Activated T-cell treated with anti-CD3 and anti-CD28 coated beads, Interleukin-2, amount 50 U/mL, for 24 hours (primary cell): ENCODE data around the gene DEFB124.
"Not testable (repeated sequence)": the region's sequence is repeated elsewhere in the genome, so short reads cannot be mapped to it uniquely, and the experiment has no call there.

Source experiments
- DNase-seq: peaks from one replicate; pipeline ENCODE4 v3.0.0-alpha.2; 2020
- H3K27ac Mint-ChIP-seq: 2 replicates; pipeline ENCODE4 v1.8.0; 2020; ENCODE audit warnings: mild to moderate bottlenecking, mixed read lengths
- H3K27me3 Mint-ChIP-seq: 2 replicates; pipeline ENCODE4 v1.8.0; 2020; ENCODE audit warnings: mixed read lengths
- H3K36me3 Mint-ChIP-seq: 2 replicates; pipeline ENCODE4 v1.8.0; 2020; ENCODE audit warnings: low read depth, mixed read lengths
- H3K4me1 Mint-ChIP-seq: 2 replicates; pipeline ENCODE4 v1.8.0; 2020; ENCODE audit warnings: low read depth, mixed read lengths
- H3K4me3 Mint-ChIP-seq: 2 replicates; pipeline ENCODE4 v1.8.0; 2020; ENCODE audit warnings: mild to moderate bottlenecking, moderate library complexity, mixed read lengths
- H3K9me3 Mint-ChIP-seq: 2 replicates; pipeline ENCODE4 v1.8.0; 2020; ENCODE audit warnings: mixed read lengths

Gene DEFB124

GRCh38 chr20:31473331-31474096, 1.4 kb downstream of the DEFB124 start:
- H3K27ac Mint-ChIP-seq = no peak overlapping the region
- peaks cover 51% of the 10 kb centered on the region for H3K27me3 Mint-ChIP-seq
- H3K4me1 Mint-ChIP-seq = peaks cover 13% of the 10 kb centered on the region
- H3K9me3 Mint-ChIP-seq = peaks cover 2% of the 10 kb centered on the region
- H3K4me3 Mint-ChIP-seq = no peak overlapping the region
- no peaks in the 10 kb centered on the region for H3K36me3 Mint-ChIP-seq
- no peak for DNase-seq

- DNase-seq = no peak
- Mint-ChIP-seq H3K36me3 (no peaks in the 10 kb centered on the region), H3K27ac (no peak overlapping the region), H3K27me3 (peaks cover 44% of the 10 kb centered on the region), H3K4me3 (no peak overlapping the region), H3K4me1 (peaks cover 13% of the 10 kb centered on the region), H3K9me3 (peaks cover 2% of the 10 kb centered on the region)
Measured at GRCh38 chr20:31472395-31473330, 2.3 kb downstream of the DEFB124 start.

DNA sequence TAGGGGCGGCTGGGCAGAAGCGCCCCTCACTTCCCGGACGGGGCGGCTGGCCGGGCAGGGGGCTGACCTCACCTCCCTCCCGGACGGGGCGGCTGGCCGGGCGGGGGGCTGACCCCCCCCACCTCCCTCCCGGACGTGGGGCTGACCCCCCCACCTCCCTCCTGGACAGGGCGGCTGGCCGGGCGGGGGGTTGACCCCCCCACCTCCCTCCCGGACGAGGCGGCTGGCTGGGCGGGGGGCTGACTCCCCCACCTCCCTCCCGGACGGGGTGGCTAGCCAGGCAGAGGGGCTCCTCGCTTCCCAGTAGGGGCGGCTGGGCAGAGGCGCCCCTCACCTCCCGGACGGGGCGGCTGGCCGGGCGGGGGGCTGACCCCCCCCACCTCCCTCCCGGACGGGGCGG, 4.0 kb downstream of the DEFB124 start:
- Mint-ChIP-seq H3K27me3 (peaks cover 26% of the 10 kb centered on the region), H3K4me1 (peaks cover 13% of the 10 kb centered on the region)
- DNase-seq, H3K4me3 Mint-ChIP-seq, H3K9me3 Mint-ChIP-seq, H3K36me3 Mint-ChIP-seq, H3K27ac Mint-ChIP-seq: not testable (repeated sequence)

DNA sequence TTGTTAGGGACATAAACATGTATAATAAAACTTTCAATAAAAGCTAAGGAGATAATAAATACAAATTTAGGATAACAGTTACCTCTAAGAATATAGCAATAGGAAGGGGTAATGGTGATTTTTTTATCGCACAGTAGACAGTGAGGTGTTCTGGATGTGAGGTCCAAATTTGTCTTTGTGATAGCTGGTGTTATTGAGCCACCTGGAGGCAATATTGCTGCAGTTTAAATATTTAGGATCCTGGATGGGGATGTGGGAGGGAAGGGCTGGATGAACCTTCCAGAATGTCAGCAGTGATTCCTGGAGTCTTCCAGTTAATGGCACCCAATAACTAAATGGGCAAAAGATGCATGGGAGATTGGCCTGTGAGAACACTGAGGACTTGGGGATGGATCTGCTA, 20.6 kb downstream of the DEFB124 start:
- Mint-ChIP-seq H3K27me3 (peaks cover 20% of the 10 kb centered on the region), H3K36me3 (no peaks in the 10 kb centered on the region), H3K4me3 (no peak overlapping the region), H3K4me1 (no peaks in the 10 kb centered on the region), H3K9me3 (no peaks in the 10 kb centered on the region), H3K27ac (no peak overlapping the region)
- no peak for DNase-seq

GRCh38 chr20:31452575-31452974, 22.4 kb downstream of the DEFB124 start:
- DNase-seq = no peak
- Mint-ChIP-seq H3K4me3 (no peak overlapping the region), H3K27me3 (peaks cover 15% of the 10 kb centered on the region), H3K9me3 (no peaks in the 10 kb centered on the region), H3K4me1 (no peaks in the 10 kb centered on the region), H3K36me3 (no peaks in the 10 kb centered on the region), H3K27ac (no peak overlapping the region)

- no peak overlapping the region for H3K27ac Mint-ChIP-seq
- H3K9me3 Mint-ChIP-seq = no peaks in the 10 kb centered on the region
- no peaks in the 10 kb centered on the region for H3K36me3 Mint-ChIP-seq
- no peak for DNase-seq
- H3K27me3 Mint-ChIP-seq = peaks cover 12% of the 10 kb centered on the region
- H3K4me3 Mint-ChIP-seq = no peak overlapping the region
- H3K4me1 Mint-ChIP-seq = no peaks in the 10 kb centered on the region
Measured at GRCh38 chr20:31449511-31450414, 25.2 kb downstream of the DEFB124 start.

DNA sequence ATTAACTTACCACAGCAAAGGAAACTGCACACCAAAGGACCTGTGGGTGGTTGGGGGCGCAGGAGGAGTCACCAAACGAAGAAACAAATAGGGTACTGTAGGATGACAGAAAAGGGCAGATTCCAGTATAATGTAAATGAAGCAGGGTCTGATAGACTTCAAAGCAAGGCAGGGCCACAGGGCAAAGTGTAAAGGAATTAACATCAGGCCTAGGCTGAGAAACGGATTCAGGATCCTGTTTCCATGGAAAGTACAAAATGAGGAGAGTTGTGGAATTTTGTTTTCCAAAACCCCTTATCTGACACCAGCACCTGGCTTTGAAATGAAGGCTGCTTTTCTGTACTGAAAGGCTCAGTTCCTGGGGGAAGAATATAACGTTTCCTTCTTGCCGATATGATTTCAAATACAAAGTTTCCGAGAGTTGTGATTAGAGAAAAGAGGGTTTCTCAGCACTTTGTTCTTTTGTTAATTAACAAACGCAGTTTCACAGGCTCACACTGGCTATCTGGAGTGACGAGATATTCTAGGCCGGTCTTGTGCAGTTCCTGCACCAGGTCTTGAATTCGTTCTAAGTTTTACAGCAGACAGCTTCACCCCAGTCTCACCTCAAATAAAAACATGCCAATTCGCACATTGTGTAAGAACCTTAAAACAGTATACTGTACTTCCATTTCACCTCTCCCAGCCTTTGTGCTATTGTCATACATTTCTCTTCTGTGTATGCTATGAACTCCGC, 28.7 kb downstream of the DEFB124 start:
- Mint-ChIP-seq H3K27ac (no peak overlapping the region), H3K4me3 (no peak overlapping the region), H3K36me3 (no peaks in the 10 kb centered on the region), H3K9me3 (no peaks in the 10 kb centered on the region), H3K4me1 (no peaks in the 10 kb centered on the region), H3K27me3 (peaks cover 9% of the 10 kb centered on the region)
- DNase-seq = no peak

- Mint-ChIP-seq H3K4me3 (no peak within 1 kb of the TSS), H3K27me3 (peaks cover 16% of the 10 kb centered on the region), H3K36me3 (no peaks in the 10 kb centered on the region), H3K9me3 (no peaks in the 10 kb centered on the region), H3K4me1 (no peaks in the 10 kb centered on the region), H3K27ac (no peak within 1 kb of the TSS)
- no peak for DNase-seq
Measured at GRCh38 chr20:31440012-31440659, 34.8 kb downstream of the DEFB124 start, which contains the start of gene DEFB123. Gene DEFB123, plus strand, starts transcription at chr20:31440632. Its CDS starts 67 bp downstream, at chr20:31440699.

DNA sequence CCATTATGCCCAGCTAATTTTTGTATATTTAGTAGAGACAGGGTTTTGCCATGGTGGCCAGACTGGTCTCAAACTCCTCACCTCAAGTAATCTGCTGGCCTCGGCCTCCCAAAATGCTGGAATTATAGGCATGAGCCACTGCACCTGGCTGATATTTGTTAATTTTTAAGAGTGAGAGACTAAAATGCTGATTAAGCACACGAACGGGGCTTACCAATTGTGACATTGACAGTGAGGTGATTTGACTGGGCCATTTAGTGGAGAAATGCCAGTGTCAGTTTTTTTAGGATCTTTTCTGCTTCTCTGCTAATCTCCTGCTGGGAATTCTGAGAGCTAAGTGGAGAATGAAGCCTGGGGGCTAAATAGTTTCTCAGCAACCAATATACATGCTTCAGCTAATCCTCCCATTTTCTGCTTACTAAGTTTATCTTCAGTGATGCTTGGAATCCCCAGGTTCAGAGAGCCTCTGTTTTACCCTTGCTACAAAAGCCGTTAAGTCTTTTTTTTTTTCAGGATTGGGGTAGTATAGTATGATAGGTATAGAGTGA, 44.3 kb downstream of the DEFB124 start:
- H3K4me1 Mint-ChIP-seq = no peaks in the 10 kb centered on the region
- H3K36me3 Mint-ChIP-seq = no peaks in the 10 kb centered on the region
- DNase-seq = no peak
- no peaks in the 10 kb centered on the region for H3K9me3 Mint-ChIP-seq
- H3K27me3 Mint-ChIP-seq = peaks cover 26% of the 10 kb centered on the region
- no peak overlapping the region for H3K4me3 Mint-ChIP-seq
- H3K27ac Mint-ChIP-seq = no peak overlapping the region

DNA sequence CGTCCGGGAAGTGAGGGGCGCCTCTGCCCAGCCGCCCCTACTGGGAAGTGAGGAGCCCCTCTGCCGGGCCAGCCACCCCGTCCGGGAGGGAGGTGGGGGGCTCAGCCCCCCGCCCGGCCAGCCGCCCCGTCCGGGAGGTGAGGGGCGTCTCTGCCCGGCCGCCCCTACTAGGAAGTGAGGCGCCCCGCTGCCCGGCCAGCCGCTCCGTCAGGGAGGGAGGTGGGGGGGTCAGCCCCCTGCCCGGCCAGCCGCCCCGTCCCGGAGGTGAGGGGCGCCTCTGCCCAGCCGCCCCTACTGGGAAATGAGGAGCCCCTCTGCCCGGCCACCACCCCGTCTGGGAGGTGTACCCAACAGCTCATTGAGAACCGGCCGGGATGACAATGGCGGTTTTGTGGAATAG, 47.4 kb downstream of the DEFB124 start:
- H3K4me1 Mint-ChIP-seq, H3K9me3 Mint-ChIP-seq, DNase-seq, H3K36me3 Mint-ChIP-seq, H3K27ac Mint-ChIP-seq, H3K4me3 Mint-ChIP-seq: not testable (repeated sequence)
- peaks cover 19% of the 10 kb centered on the region for H3K27me3 Mint-ChIP-seq

DNA sequence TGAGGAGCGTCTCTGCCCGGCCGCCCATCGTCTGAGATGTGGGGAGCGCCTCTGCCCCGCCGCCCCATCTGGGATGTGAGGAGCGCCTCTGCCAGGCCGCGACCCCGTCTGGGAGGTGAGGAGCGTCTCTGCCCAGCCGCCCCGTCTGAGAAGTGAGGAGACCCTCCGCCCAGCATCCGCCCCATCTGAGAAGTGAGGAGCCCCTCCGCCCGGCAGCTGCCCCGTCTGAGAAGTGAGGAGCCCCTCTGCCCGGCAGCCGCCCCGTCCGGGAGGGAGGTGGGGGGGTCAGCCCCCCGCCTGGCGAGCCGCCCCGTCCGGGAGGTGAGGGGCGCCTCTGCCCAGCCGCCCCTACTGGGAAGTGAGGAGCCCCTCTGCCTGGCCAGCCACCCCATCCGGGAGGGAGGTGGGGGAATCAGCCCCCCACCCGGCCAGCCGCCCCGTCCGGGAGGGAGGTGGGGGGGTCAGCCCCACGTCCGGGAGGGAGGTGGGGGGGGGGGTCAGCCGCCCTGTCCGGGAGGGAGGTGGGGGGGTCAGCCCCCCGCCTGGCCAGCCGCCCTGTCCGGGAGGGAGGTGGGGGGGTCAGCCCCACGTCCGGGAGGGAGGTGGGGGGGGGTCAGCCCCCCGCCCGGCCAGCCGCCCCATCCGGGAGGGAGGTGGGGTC, 47.9 kb downstream of the DEFB124 start:
- peaks cover 17% of the 10 kb centered on the region for H3K27me3 Mint-ChIP-seq
- not testable (repeated sequence) for H3K27ac Mint-ChIP-seq, H3K36me3 Mint-ChIP-seq

GRCh38 chr20:31425797-31426196, 49.1 kb downstream of the DEFB124 start:
- no peaks in the 10 kb centered on the region for H3K4me1 Mint-ChIP-seq
- no peaks in the 10 kb centered on the region for H3K36me3 Mint-ChIP-seq
- H3K4me3 Mint-ChIP-seq = no peak overlapping the region
- H3K9me3 Mint-ChIP-seq = no peaks in the 10 kb centered on the region
- DNase-seq = no peak
- H3K27me3 Mint-ChIP-seq = peaks cover 11% of the 10 kb centered on the region
- no peak overlapping the region for H3K27ac Mint-ChIP-seq

More for the DNA sequence above, 47.9 kb downstream of the DEFB124 start:
- not testable (repeated sequence) for DNase-seq, H3K4me3 Mint-ChIP-seq, H3K4me1 Mint-ChIP-seq, H3K9me3 Mint-ChIP-seq

DNA sequence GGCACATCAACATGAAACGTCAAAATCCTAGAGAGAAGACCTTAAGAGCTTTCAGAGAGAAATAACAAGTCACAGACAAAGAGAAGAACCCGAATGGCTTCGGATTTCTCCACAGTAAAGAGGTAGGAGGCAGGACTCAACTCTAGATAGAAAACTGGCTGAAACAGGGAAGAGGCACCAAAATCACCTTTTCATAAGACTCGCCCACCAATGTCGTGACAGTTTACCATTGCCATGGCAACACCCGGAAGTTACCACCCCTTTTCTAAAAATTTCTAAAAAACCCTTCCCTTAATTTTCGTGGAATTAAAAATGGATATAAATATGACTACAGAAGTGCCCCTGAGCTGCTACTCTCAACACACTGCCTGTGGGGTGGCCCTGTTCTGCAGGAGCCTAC, 56.6 kb downstream of the DEFB124 start:
- Mint-ChIP-seq H3K36me3 (no peaks in the 10 kb centered on the region), H3K27ac (no peak overlapping the region), H3K4me1 (no peaks in the 10 kb centered on the region), H3K4me3 (no peak overlapping the region), H3K9me3 (no peaks in the 10 kb centered on the region), H3K27me3 (peaks cover 8% of the 10 kb centered on the region)
- DNase-seq = no peak
